H1 (cell line): Measurements from ENCODE around the gene RMRP. TPM values are rescaled to one million over a fixed set of nuclear protein-coding genes. Genes with fewer than 3 reads are reported as not detected.

ENCODE experiments used
- ASH2L ChIP-seq: fragments of 200-600, 300-600 bp; sonication (generic); IDR thresholded peaks from one replicate; pipeline ENCODE4 v1.7.1; 2017; ENCODE audit warnings: low read length
- CHD7 ChIP-seq: fragments of 300-600 bp; sonication (generic); IDR thresholded peaks from 2 replicates; pipeline ENCODE4 v1.7.1; 2012; ENCODE audit warnings: low read length, moderate library complexity, mild to moderate bottlenecking, inconsistent platforms; ENCODE audit not compliant: insufficient replicate concordance
- polyA plus RNA-seq, 7 experiments: library from polyadenylated mRNA; depleted of rRNA in 3 of 7; stranded (reverse) in 5 of 7; unstranded in 2 of 7; fragments of >200 nt in 5 of 7; fragments of 200-250 nt in 2 of 7; gene quantifications; 1 replicate in 5 of 7; 2 replicates in 1 of 7; 4 replicates in 1 of 7; pipeline versions ENCODE4 v1.2.1 to v1.2.3, GENCODE V29; 2011 to 2013; ENCODE audit warnings: missing spikeins in 2 of 7, mixed read lengths in 2 of 7
- total RNA-seq: library from RNA; stranded (reverse); fragmentation: NEBNext Ultra II Directional; extraction: Animal tissue kit (Norgen Biotek cat#: 25700); gene quantifications from 2 replicates; pipeline ENCODE4 v1.2.1, GENCODE V29; 2021

Gene RMRP
- total and polyA plus RNA-seq, 2 of the 8 experiments (the other 6 are each of a cell fraction or from before 2014, with no cell fraction given): 169 to 14,987 TPM

- TF ChIP-seq CHD7 (no peak), ASH2L (no peak)
These were observed 47.6 kb upstream of the RMRP start (continued) for GRCh38 chr9:35705372-35705771.
